NOMO-1 treated with DMSO at 0.1 percent for 48 hours (cell line): ENCODE data around the gene FNDC10.

Experiments
- DNase-seq: peaks from one replicate; lab custom pipeline; 2025; ENCODE audit not compliant: unreplicated experiment; lab: John Stamatoyannopoulos, UW

The FNDC10 gene

DNA sequence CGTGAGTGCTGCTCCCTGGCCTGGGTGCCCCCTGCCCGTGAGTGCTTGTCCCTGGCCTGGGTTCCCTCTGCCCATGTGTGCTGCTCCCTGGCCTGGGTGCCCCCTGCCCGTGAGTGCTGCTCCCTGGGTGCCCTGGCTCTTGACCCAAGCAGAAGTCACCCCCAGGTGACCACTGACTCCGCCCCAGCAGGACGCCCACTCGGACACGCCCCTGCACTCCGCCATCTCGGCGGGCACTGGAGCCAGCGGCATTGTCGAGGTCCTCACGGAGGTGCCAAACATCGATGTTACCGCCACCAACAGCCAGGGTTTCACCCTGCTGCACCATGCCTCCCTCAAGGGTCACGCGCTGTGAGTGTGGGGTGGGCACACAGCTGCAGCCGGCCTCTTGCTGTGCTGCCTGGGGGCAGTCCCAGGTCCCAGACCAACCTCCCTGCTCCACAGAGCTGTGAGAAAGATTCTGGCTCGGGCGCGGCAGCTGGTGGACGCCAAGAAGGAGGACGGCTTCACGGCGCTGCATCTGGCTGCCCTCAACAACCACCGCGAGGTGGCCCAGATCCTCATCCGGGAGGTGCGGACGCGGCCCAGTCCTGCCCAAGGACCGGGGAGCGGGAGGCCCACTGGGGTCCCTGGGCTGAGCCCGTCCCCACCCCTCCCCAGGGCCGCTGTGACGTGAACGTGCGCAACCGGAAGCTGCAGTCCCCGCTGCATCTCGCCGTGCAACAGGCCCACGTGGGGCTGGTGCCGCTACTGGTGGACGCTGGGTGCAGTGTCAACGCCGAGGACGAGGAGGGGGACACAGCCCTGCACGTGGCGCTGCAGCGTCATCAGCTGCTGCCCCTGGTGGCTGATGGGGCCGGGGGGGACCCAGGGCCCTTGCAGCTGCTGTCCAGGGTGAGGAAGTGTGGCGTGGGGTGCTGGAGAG is 28.2 kb upstream of the FNDC10 start:
- no peak for DNase-seq

- no peak for DNase-seq
Measured at GRCh38 chr1:1627261-1627828, 27.4 kb upstream of the FNDC10 start.

- no peak for DNase-seq
Measured at GRCh38 chr1:1626207-1627141, 26.5 kb upstream of the FNDC10 start.

GRCh38 chr1:1625824-1626206 is 25.9 kb upstream of the FNDC10 start:
- no peak for DNase-seq

- DNase-seq = no peak
Measured at GRCh38 chr1:1625404-1625775, 25.5 kb upstream of the FNDC10 start.

GRCh38 chr1:1624443-1625403 is 24.8 kb upstream of the FNDC10 start:
- DNase-seq = no peak

- DNase-seq = no peak
Measured at GRCh38 chr1:1623631-1624442, 23.9 kb upstream of the FNDC10 start.

DNA sequence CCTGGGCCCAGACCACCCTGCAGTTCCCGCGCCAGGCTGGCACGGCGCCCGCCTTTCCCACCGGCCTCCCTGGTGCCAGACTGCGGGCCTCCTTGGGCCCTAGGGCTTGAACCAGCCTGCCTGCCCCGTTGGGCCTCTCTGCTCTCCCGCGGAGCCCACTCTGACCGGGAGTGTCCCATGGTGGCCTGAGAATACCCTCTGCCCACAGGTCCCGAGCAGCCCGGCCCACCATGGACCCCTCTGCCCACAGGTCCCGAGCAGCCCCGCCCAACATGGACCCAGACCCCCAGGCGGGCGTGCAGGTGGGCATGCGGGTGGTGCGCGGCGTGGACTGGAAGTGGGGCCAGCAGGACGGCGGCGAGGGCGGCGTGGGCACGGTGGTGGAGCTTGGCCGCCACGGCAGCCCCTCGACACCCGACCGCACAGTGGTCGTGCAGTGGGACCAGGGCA is 23.3 kb upstream of the FNDC10 start:
- no peak for DNase-seq

DNA sequence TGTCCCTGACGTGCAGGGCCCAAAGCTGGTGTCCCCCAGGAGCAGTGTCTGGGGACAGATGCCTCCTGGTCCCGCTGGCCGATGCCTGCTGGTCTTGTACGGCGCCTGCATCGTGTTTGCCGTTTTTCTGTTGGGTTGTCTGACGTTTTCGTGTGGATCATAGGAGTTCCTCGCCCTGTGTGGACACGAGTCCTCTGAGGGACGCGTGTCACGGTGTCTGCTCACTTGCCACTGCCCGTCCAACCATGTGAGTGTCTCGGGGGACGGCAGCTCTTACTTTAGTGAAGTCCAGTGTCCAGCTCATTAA is 22.8 kb upstream of the FNDC10 start:
- DNase-seq = no peak

DNA sequence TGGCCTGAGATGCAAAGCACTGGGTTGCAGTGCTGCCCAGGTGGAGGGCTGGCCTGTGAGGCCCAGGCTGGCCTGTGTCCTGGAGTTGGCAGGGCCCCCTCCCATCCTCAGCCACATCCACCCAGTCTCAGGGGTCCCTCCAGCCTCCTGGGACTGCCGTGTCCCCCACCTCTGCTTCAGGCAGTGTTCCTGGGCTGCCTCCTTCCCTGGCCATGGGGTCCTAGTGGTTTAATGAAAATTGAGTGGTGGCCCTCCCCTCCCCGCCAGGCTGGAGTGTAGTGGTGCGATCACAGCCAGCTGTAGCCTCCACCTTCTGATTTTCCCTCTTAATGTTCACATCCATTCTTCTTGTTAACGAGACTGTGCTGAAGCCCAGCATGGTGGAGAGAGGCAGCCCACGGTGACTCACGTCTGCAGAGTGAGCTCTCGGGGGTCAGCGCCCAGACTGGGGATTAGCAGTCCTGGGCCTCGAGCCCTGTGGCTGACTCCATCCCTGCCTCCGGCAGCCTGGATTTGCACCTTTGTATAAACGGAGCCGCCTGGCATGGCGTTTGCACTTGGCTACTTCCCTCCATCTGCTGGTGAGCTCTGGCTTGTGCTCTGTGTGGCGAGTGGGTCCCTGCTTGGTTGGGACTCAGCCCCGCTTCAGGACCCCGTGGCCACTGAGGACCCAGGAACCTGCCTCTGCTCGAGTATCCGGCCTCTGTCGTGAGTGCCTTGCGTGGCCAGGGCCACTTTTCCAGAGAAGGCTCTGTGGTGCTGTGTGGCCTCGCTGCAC is 22.3 kb upstream of the FNDC10 start:
- DNase-seq = no peak

- no peak for DNase-seq
Measured at GRCh38 chr1:1621173-1622009, 21.5 kb upstream of the FNDC10 start.

DNA sequence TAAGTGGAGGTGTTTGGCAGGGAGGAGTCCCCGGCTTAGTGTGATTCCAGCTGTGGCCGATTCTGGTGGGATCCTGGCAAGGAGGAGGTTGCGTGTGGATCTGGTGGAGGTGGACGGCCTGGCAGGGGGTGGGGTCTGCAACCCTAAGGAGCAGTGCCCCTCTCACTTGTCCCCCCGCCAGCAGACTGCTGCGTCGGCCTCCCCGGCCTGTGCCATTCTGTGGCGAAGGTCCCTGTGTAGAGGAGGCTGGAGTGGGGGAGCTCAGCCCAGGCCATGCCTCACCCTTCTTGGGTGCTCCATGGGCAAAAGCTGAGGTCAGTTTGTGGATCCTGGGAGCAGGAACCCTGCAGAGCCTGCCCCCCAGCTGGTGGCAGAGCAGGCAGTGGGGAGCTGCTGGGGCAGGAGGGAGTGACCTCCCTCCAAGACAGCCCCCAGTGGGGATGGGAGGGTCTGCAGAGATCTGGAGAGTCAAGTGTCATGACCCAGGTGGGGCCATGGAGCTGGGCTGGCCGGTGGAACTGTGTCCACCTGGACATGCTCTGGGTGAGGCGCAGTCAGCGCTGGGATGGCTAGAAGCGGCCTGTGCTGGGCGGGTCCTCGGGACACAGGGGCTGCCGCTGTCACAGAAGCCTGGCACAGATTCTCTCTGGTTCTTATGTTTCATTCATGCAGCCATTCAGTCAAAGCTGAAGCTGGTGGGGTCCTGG is 20.7 kb upstream of the FNDC10 start:
- no peak for DNase-seq

GRCh38 chr1:1619917-1620361 is 20.0 kb upstream of the FNDC10 start:
- DNase-seq = no peak

GRCh38 chr1:1618396-1619068 is 18.6 kb upstream of the FNDC10 start:
- no peak for DNase-seq

GRCh38 chr1:1617925-1618324 is 18.0 kb upstream of the FNDC10 start:
- no peak for DNase-seq

DNA sequence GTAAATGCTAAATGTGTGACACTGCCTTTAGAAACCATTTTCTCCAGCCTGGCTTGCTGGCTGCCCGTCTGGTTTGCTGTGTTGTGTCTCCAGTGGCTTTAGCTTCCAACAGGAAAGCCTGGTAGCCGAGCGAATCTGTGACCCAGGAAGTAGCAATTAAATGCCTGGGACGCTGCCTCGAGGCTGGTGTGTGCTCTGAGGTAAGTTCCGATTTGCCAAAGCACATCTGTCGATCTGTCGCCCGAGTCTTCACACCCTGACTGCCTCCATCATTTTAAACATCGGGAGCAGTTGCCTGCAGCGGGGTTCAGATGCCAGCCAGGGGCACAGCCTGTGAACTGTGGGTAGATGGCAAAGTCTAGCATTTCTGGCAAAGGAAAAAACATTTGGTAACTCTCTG is 17.6 kb upstream of the FNDC10 start:
- DNase-seq = no peak

DNA sequence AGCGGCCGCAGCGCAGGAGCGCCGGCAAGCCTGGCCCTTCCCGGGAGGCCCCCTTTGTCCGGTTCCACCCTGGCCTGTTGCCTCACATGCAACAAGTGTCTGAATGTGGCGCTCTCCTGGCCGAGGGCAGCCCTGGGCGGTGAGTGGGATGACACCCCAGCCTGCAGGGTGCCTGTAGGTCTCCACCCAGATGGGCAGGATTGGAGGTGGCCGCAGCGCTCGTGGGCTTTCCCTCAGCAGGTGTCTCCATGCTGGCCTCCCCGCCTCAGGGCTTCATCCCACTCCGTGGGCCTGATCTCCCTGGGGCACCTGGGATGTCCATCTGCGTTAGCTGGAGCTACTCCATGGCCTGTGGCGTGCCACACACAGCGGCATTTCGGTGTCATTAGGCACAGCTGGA is 16.9 kb upstream of the FNDC10 start:
- no peak for DNase-seq
